Activated CD4-positive, alpha-beta T cell treated with anti-CD3 and anti-CD28 coated beads, Interleukin-2, amount 10 ng/mL, durations not matched to agents 7 days and 5 days (primary cell): ENCODE measurements around the gene HMGCR. TPM values are rescaled to one million over a fixed set of nuclear protein-coding genes. Genes with fewer than 3 reads are reported as not detected.

Source experiments
- total RNA-seq, 2 experiments: library from RNA; stranded (reverse); gene quantifications; one replicate each; pipeline ENCODE4 v1.2.3, GENCODE V29; 2021

Gene HMGCR
- total RNA-seq, 2 experiments from 2014 or later = 49.4 to 51.1 TPM

Other genes starting within 250 kb of the HMGCR start
- gene ANKRD31, start 100.3 kb upstream of the HMGCR start, total RNA-seq = under 1 TPM; 0.17 TPM
- 10 to 100 TPM; 27.8 to 29.0 TPM for gene CERT1, start 174.4 kb downstream of the HMGCR start, total RNA-seq
- gene POLK, start 174.7 kb downstream of the HMGCR start, total RNA-seq = 10 to 100 TPM; 27.1 to 30.3 TPM